Measurements from ENCODE around the gene SIRT6.

- TF ChIP-seq, protein P1, sequence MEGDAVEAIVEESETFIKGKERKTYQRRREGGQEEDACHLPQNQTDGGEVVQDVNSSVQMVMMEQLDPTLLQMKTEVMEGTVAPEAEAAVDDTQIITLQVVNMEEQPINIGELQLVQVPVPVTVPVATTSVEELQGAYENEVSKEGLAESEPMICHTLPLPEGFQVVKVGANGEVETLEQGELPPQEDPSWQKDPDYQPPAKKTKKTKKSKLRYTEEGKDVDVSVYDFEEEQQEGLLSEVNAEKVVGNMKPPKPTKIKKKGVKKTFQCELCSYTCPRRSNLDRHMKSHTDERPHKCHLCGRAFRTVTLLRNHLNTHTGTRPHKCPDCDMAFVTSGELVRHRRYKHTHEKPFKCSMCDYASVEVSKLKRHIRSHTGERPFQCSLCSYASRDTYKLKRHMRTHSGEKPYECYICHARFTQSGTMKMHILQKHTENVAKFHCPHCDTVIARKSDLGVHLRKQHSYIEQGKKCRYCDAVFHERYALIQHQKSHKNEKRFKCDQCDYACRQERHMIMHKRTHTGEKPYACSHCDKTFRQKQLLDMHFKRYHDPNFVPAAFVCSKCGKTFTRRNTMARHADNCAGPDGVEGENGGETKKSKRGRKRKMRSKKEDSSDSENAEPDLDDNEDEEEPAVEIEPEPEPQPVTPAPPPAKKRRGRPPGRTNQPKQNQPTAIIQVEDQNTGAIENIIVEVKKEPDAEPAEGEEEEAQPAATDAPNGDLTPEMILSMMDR (conservative IDR thresholded peaks at IDR 0.05 in 1 of 2, IDR thresholded peaks at IDR 0.05 in 1 of 2; ENCODE audit: low read depth in 1 of 2, low read length in 2 of 2) = no peak
- TF ChIP-seq EZH2 (IDR thresholded peaks at IDR 0.05; ENCODE audit: low read length, missing control alignments) = no peak
These were observed 32.7 kb downstream of the SIRT6 start for GRCh38 chr19:4149518-4150288.

Measured in fibroblast of lung (primary cell).